NCI-H460 (cell line): ENCODE results near the gene PRM2. TPM values are rescaled to one million over a fixed set of nuclear protein-coding genes. Genes with fewer than 3 reads are reported as not detected.
"Not testable (repeated sequence)": the region's sequence is repeated elsewhere in the genome, so short reads cannot be mapped to it uniquely, and the experiment has no call there.

Experiments
- DNase-seq: peaks from one replicate; pipeline ENCODE4 v3.0.0-alpha.2; 2016; ENCODE audit warnings: low read depth; ENCODE audit errors: extremely low read depth
- total RNA-seq: library from RNA; depleted of rRNA; stranded (reverse); fragments of >200 nt; shearing (Covaris generic); gene quantifications from 2 replicates; pipeline ENCODE4 v1.2.3, GENCODE V29; 2014

The PRM2 gene
- total RNA-seq, 1 experiment from 2014 or later = not detected

DNA sequence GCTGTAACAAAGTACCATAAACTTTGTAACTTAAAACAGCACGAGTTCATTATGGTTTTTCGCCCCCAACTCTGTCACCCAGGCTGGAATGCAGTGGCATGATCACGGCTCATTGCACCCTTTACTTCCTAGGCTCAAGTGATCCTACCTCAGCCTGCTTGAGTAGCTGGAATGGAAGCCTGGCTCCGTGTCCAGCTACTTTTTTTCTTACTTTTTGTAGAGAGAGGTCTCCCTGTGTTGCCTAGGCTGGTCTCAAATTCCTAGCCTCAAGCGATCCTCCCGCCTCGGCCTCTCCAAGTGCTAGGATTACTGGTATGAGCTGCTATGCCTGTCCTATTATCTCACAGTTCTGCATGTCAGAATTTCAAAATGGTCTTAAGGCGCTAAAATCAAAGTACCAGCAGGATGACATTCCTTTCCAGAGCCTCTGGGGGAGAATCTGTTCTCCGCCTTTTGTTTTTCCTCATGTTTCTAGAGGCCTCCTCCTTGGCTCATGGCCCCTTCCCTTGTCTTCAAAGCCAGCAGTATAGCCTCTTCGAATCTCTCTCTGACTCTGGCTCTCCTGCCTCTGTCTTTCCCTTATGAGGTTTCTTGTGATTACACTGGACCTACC is 14.9 kb upstream of the PRM2 start:
- DNase-seq = no peak

GRCh38 chr16:11290102-11290893 is 14.0 kb upstream of the PRM2 start:
- DNase-seq = no peak

- not testable (repeated sequence) for DNase-seq
These were observed 13.4 kb upstream of the PRM2 start for GRCh38 chr16:11289696-11290095.

DNA sequence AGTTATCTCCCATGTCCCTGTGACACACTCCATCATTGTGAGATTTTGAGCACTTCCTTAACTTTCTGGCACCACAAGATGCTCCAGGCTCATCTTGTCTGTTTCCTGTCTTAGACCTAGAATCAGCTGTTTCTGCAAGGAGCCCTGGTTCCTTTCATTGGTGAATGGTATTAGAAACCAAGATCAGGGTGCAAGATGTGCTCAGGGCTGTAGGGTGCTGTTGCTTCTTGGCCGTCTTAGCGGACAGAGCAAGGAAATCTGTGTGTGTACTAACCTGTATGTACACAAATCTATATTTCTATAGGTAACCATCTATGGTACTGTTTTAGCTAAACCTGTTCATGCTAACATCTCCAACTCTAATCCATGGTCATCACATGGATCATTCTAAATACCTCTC is 12.9 kb upstream of the PRM2 start:
- no peak for DNase-seq

GRCh38 chr16:11285842-11286241 is 9.6 kb upstream of the PRM2 start:
- DNase-seq = no peak

- DNase-seq = no peak
These were observed 7.6 kb upstream of the PRM2 start for GRCh38 chr16:11283820-11284248.

GRCh38 chr16:11280616-11281522 is 4.6 kb upstream of the PRM2 start, which contains the start of gene PRM1:
PRM1 (minus strand) TSS chr16:11281330; CDS start chr16:11281238, 92 bp downstream.
- no peak for DNase-seq

GRCh38 chr16:11278681-11279628 is 2.7 kb upstream of the PRM2 start:
- DNase-seq = no peak

DNA sequence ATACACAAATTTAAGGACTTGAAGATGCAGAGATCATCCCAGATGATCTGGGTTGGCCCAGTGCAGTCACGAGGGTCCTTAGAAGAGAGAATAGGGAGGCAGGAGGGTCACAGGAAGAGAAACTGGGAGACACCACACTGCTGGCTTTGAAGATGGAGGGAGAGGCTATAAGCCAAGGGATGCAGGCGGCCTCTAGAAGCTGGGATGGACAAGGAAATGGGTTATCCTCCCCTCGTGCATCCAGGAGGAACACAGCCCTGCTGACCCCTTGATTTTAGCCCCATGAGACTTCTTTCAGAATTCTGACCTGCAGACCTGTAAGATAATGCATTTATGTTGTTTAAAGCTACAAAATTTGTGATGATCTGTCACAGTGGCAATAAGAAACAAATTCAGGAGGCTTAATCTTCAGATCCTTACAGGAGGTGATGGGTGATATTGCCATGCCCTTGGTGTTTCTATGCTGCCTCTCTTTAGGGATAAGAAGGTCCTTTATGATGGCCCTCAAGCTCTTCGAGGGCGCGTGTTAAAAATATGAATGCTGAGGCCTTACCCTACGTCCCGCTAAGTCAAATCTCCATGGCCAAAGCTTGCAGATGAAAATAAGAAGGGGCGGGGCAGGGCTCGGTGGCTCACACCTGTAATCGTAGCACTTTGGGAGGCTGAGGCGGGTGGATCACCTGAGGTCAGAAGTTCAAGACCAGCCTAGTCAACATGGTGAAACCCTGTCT is 1.5 kb upstream of the PRM2 start:
- DNase-seq = no peak

GRCh38 chr16:11276896-11277593 is 765 bp upstream of the PRM2 start:
- no peak for DNase-seq

- no peak for DNase-seq
These were observed 1.3 kb downstream of the PRM2 start for GRCh38 chr16:11274964-11275363.

DNA sequence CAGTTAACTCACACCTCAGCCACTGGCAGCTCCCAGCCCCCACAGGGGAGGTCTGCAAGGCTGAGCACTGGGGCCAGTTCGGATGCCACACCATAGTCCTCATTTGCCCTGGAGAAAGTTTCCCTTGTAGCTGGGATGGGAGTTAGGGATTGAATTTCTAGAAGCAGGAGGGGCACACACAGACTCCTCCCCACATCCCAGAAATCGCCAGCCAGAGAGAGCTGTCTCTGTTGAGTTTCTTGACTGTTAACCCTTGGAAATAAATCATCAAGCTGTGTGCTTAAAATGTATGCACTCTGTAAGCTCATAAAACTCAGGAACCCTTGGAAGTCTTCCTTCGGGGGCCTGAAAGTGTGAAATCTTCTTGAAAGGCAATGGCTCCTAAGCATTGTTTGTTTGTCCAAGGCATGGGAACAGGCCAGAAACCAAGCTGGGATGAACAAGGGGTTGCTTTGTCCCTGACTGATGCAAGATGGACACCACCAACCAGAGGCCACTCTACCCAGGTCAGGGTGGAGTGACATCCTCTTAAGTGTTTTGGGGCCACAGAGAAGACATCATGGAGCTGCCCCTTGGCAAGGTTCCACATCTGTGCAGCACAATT is 2.5 kb downstream of the PRM2 start:
- DNase-seq = no peak

DNA sequence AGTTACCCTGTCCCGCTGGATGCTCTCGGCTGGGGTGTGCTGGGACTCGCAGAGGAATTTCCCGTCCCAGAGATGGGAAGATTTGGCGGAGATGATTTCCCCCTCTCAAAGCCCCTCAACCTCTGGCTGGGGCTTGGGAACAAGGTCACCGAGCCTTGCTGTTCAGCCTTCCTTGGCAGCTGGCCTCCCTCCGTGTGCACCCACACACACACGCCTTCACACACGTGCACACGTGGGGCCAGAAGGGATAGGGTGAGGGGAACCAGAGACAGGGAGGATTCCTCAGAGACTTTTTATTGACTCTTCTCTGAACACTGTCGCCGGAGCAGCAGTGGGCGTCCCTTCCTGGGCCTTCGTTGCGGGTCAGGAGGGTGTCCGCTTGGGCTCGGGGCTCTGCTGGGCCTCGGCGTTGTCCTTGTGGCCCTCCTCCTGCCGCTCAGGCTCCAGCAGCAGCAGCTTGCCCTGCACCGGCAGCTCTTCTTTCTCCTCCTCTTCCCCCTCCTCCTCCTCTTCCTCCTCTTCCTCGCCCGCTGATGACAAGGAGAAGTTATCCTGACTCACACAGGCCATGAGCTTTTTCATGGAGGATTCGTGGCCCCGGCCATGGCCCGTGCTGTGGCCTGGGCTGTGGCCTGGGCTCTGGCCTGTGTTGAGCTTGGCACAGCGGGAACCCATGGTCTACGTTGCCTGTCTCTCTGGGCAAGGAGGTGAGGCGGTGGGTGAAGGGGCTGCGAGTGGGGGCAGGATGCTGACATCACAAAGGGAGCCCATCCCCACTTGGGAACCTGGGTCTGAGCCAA is 3.2 kb downstream of the PRM2 start, which contains the start of gene PRM3:
Gene PRM3 (minus strand): TSS at position 709 of the 800 bp plus-strand sequence. CDS start 34 bp downstream, at position 675.
- DNase-seq = no peak

GRCh38 chr16:11272484-11272883 is 3.8 kb downstream of the PRM2 start:
- DNase-seq = no peak

DNA sequence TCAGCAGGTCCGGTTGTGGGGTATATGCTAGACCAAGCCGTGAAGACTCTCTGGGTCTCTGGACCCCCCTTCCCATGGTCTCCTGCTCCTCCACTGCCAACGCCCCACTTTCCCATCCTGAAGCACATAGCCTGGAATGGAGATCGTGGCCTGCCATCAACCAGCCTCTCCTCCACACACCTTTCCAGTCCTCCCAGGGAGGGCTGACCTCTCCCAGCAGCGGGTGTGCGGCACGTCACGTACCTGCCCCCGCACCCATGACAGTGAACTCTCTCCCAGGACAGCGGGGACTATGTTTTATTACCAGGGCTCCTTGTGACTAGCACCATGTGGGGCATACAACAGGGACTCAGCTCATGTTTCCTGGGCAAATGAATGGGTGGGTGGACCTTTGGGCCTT is 4.7 kb downstream of the PRM2 start:
- DNase-seq = no peak

GRCh38 chr16:11270602-11271162 is 5.6 kb downstream of the PRM2 start:
- no peak for DNase-seq

DNA sequence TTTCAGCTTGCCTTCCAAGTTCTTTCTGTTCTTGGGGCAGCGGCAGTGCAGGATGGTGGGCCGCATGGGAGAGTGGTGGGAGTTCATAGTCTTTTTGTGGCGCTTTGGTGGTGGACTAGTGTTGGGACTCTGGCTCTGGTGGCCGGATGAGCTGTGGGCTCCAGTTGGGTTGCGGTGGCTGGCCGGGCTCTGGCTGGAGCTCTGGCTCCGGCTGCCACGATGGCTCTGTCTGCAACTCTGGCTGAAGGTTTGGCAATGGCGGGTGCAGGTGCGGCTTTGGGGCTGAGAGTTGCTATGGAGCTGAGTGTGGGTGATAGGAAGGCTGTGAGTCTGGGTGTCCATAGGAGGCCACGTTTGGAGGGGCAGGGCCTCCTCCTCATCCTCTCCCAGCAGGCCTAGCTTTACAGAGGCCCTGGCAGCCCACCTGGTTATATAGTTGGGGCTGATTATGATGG is 7.3 kb downstream of the PRM2 start, which contains the start of gene TNP2:
Gene TNP2 (minus strand): TSS at position 405 of the 455 bp plus-strand sequence. CDS start 63 bp downstream, at position 342.
- DNase-seq = no peak
